HCT116 (cell line): Measurements from ENCODE around the gene GNA15. TPM values are rescaled to one million over a fixed set of nuclear protein-coding genes. Genes with fewer than 3 reads are reported as not detected.

ENCODE experiments used
- ATAC-seq: fragments of 200-7000 bp; cut with Tn5 transposase; 2 replicates; pipeline ENCODE4 v1.9.1; 2020; ENCODE audit warnings: mild to moderate bottlenecking, moderate library complexity
- BruUV-seq: library from RNA; stranded (reverse); fragments of 400-500 nt; replicated peaks from 2 replicates; lab custom pipeline; 2021; lab: Mats Ljungman, UMichigan
- CTCF ChIA-PET: fragments of 300-600 bp; sonication (Branson Sonifier 250); formaldehyde crosslinking; loops from one replicate; lab custom pipeline; 2021; ENCODE audit warnings: antibody characterized with exemption; lab: Charles Lee
- POLR2A ChIA-PET: fragments of 300-600, 350-600 bp; sonication (Branson Sonifier 250); formaldehyde crosslinking; loops from one replicate; lab custom pipeline; 2021; ENCODE audit warnings: antibody characterized with exemption; lab: Charles Lee
- RAD21 ChIA-PET, 2 experiments: fragments of 300-600 bp; sonication (Branson Sonifier 250); formaldehyde crosslinking; loops; one replicate each; lab custom pipeline; 2023; ENCODE audit warnings: low total read pairs in 2 of 2; ENCODE audit not compliant: uncharacterized antibody in 2 of 2, unreplicated experiment in 2 of 2, low non-redundant PET in 1 of 2; lab: Charles Lee
- DNase-seq: peaks from one replicate; pipeline ENCODE4 v3.0.0-alpha.2; 2010; ENCODE audit warnings: low read depth, low spot score
- H2AFZ ChIP-seq: fragments of 200-600 bp; shearing (Covaris generic), sonication (generic); 2 replicates; pipeline ENCODE4 v1.6.1; 2017; ENCODE audit warnings: low read depth, mixed run types, mixed read lengths, antibody characterized with exemption, low read length; ENCODE audit not compliant: poor library complexity, severe bottlenecking
- H3K27ac ChIP-seq: 2 replicates; pipeline ENCODE4 v1.5.1; 2012; ENCODE audit warnings: low read depth, low read length
- H3K27me3 ChIP-seq: fragments of 200-600 bp; sonication (generic); 2 replicates; pipeline ENCODE4 v1.6.1; 2016; ENCODE audit warnings: mixed run types, low read length, mixed read lengths; ENCODE audit not compliant: insufficient read depth
- H3K36me3 ChIP-seq, 2 experiments: fragments of 200-500 bp in 1 of 2; fragments of 200-600 bp in 1 of 2; sonication (Bioruptor generic) in 1 of 2; sonication (generic) in 1 of 2; 2 replicates each; pipeline versions ENCODE4 v1.5.1 to v1.6.1; 2014 to 2016; ENCODE audit warnings: low read length in 2 of 2, inconsistent platforms in 1 of 2, mixed read lengths in 1 of 2, mixed run types in 1 of 2; ENCODE audit not compliant: insufficient read depth in 2 of 2, control insufficient read depth in 1 of 2
- H3K4me1 ChIP-seq, 2 experiments: fragments of 200-600 bp in 1 of 2; sonication (generic) in 1 of 2; 2 replicates each; pipeline versions ENCODE4 v1.5.1 to v1.6.1; 2012 to 2017; ENCODE audit warnings: low read length in 2 of 2, inconsistent platforms in 1 of 2, mild to moderate bottlenecking in 1 of 2, mixed read lengths in 1 of 2, mixed run types in 1 of 2, moderate library complexity in 1 of 2; ENCODE audit not compliant: insufficient read depth in 2 of 2, control insufficient read depth in 1 of 2
- H3K4me2 ChIP-seq: fragments of 200-600 bp; sonication (generic); 2 replicates; pipeline ENCODE4 v1.6.1; 2017; ENCODE audit warnings: mixed run types, low read length, mixed read lengths
- H3K4me3 ChIP-seq, 2 experiments: fragments of 200-600 bp in 1 of 2; sonication (generic) in 1 of 2; replicated peaks in 1 of 2; 2 replicates each; pipeline ENCODE4 v1.5.1; 2011 to 2016; ENCODE audit warnings: low read length in 2 of 2, control low read depth in 1 of 2, low read depth in 1 of 2, mild to moderate bottlenecking in 1 of 2, mixed read lengths in 1 of 2, mixed run types in 1 of 2
- H3K79me2 ChIP-seq: fragments of 200-600 bp; sonication (generic); 2 replicates; pipeline ENCODE4 v1.6.1; 2017; ENCODE audit warnings: mild to moderate bottlenecking, mixed run types, low read length, moderate library complexity, mixed read lengths; ENCODE audit not compliant: insufficient read depth
- H3K9ac ChIP-seq: fragments of 200-600 bp; sonication (generic); 2 replicates; pipeline ENCODE4 v1.6.1; 2016; ENCODE audit warnings: low read length, mixed read lengths
- H3K9me2 ChIP-seq: fragments of 200-600 bp; sonication (generic), shearing (Covaris generic); 2 replicates; pipeline ENCODE4 v1.6.1; 2017; ENCODE audit warnings: mixed run types, mild to moderate bottlenecking, moderate library complexity; ENCODE audit not compliant: insufficient read depth
- H3K9me3 ChIP-seq, 2 experiments: fragments of 200-500 bp in 1 of 2; fragments of 200-600 bp in 1 of 2; sonication (Bioruptor generic) in 1 of 2; sonication (generic) in 1 of 2; 2 replicates each; pipeline ENCODE4 v1.6.1; 2014 to 2017; ENCODE audit warnings: low read length in 2 of 2, mixed read lengths in 2 of 2, inconsistent platforms in 1 of 2, low read depth in 1 of 2, mild to moderate bottlenecking in 1 of 2, mixed run types in 1 of 2, moderate library complexity in 1 of 2; ENCODE audit not compliant: control insufficient read depth in 1 of 2, insufficient read depth in 1 of 2
- H4K20me1 ChIP-seq: fragments of 200-600 bp; sonication (generic), shearing (Covaris generic); 2 replicates; pipeline ENCODE4 v1.6.1; 2017; ENCODE audit warnings: mixed run types, mild to moderate bottlenecking, moderate library complexity; ENCODE audit not compliant: insufficient read depth
- CBX3 ChIP-seq: IDR thresholded peaks from 2 replicates; pipeline ENCODE4 v1.6.1; 2012; ENCODE audit warnings: low read depth
- CEBPB ChIP-seq: IDR thresholded peaks from 2 replicates; pipeline ENCODE4 v1.6.1; 2012; ENCODE audit warnings: low read depth
- CTCF ChIP-seq, 3 experiments: fragments of 200-600 bp in 1 of 3; sonication (generic) in 1 of 3; IDR thresholded peaks in 2 of 3; conservative IDR thresholded peaks in 1 of 3; 2 replicates each; pipeline ENCODE4 v1.5.1; 2012 to 2017; ENCODE audit warnings: low read depth in 2 of 3, low read length in 2 of 3, antibody characterized with exemption in 1 of 3, borderline replicate concordance in 1 of 3, control low read depth in 1 of 3, mild to moderate bottlenecking in 1 of 3, mixed read lengths in 1 of 3, mixed run types in 1 of 3, moderate library complexity in 1 of 3; ENCODE audit not compliant: insufficient read depth in 1 of 3
- ELF1 ChIP-seq: IDR thresholded peaks from 2 replicates; pipeline ENCODE4 v1.6.1; 2012; ENCODE audit warnings: low read depth, borderline replicate concordance
- EZH2phosphoT487 ChIP-seq: fragments of 200-600 bp; IDR thresholded peaks from 2 replicates; pipeline ENCODE4 v1.6.1; 2018; ENCODE audit warnings: antibody characterized with exemption, borderline replicate concordance
- POLR2AphosphoS5 ChIP-seq: IDR thresholded peaks from 2 replicates; pipeline ENCODE4 v1.6.1; 2011; ENCODE audit warnings: mild to moderate bottlenecking, low read depth, low read length, moderate library complexity
- SIN3A ChIP-seq: IDR thresholded peaks from 2 replicates; pipeline ENCODE4 v1.6.1; 2012; ENCODE audit warnings: low read depth
- SP1 ChIP-seq: IDR thresholded peaks from 2 replicates; pipeline ENCODE4 v1.6.1; 2012; ENCODE audit warnings: low read depth
- SRF ChIP-seq: IDR thresholded peaks from 2 replicates; pipeline ENCODE4 v1.6.1; 2012; ENCODE audit warnings: low read depth
- ZNF274 ChIP-seq: fragments of 200-500 bp; sonication (Bioruptor generic); IDR thresholded peaks from 2 replicates; pipeline ENCODE4 v1.6.1; 2014; ENCODE audit warnings: mild to moderate bottlenecking, low read depth, low read length, inconsistent platforms
- intact Hi-C: fragments of 100-400 bp; cut with micrococcal nuclease; formaldehyde crosslinking; loops from 2 replicates; pipeline ENCODE4 v1.10.0; 2022
- total RNA-seq: library from RNA; stranded (reverse); gene quantifications from one replicate; pipeline ENCODE4 v1.2.1, GENCODE V29; 2021; ENCODE audit not compliant: unreplicated experiment

The GNA15 gene
- total RNA-seq, 1 experiment from 2014 or later: 1.5 TPM

GRCh38 chr19:3192684-3193083, 56.9 kb downstream of the GNA15 start:
- no peak for ATAC-seq
- H3K79me2 ChIP-seq: peaks cover 81% of the 10 kb centered on the region
- POLR2A ChIA-PET: no interaction called here

More at GRCh38 chr19:3192684-3193083, 56.9 kb downstream of the GNA15 start:
- Histone ChIP-seq H3K4me2 (no peak overlapping the region), H4K20me1 (peaks cover 9% of the 10 kb centered on the region; the same call in 1 of the 2 replicates), H3K27me3 (no peaks in the 10 kb centered on the region), H3K9me3 (no peaks in the 10 kb centered on the region), H3K4me3 (no peak overlapping the region), H3K4me1 (peaks cover 2 to 14% of the 10 kb centered on the region in 2 experiments; a peak in 3 of 4 replicates), H3K9me2 (no peaks in the 10 kb centered on the region), H2AFZ (no peak overlapping the region), H3K36me3 (peaks cover 6 to 50% of the 10 kb centered on the region in 2 experiments; a peak in 3 of 4 replicates), H3K9ac (no peak overlapping the region), H3K27ac (no peak overlapping the region)
- no TSS peak for BruUV-seq
- DNase-seq: no peak
- ChIA-PET CTCF (no interaction called here), RAD21 (no interaction called here)
- intact Hi-C loops: no loop called here
- no peak for TF ChIP-seq ZNF274
- no peak for TF ChIP-seq SRF
- no peak for TF ChIP-seq CBX3
- no peak for TF ChIP-seq ELF1
- TF ChIP-seq POLR2AphosphoS5: no peak
- no peak for TF ChIP-seq EZH2phosphoT487
- TF ChIP-seq SP1: no peak
- no peak for TF ChIP-seq CEBPB
- TF ChIP-seq CTCF (IDR thresholded peaks at IDR 0.05 in 2 of 3, conservative IDR thresholded peaks at IDR 0.05 in 1 of 3; ENCODE audit: borderline replicate concordance in 1 of 3, insufficient read depth in 1 of 3, low read depth in 2 of 3, low read length in 2 of 3): no peak
- no peak for TF ChIP-seq SIN3A
